PC-9 (cell line): ENCODE measurements around the gene RBM38. TPM values are rescaled to one million over a fixed set of nuclear protein-coding genes. Genes with fewer than 3 reads are reported as not detected.

Experiments used
- BruUV-seq: library from RNA; stranded (reverse); fragments of 400-500 nt; replicated peaks from 2 replicates; lab custom pipeline; 2021; lab: Mats Ljungman, UMichigan
- CTCF ChIA-PET: fragments of 300-600 bp; sonication (Branson Sonifier 250); formaldehyde crosslinking; loops from one replicate; lab custom pipeline; 2022; ENCODE audit warnings: antibody characterized with exemption; lab: Charles Lee
- POLR2A ChIA-PET: fragments of 300-600 bp; sonication (Branson Sonifier 250); formaldehyde crosslinking; loops from one replicate; lab custom pipeline; 2022; ENCODE audit warnings: antibody characterized with exemption; ENCODE audit not compliant: unreplicated experiment; lab: Charles Lee
- DNase-seq, 2 experiments: peaks; one replicate each; pipeline versions ENCODE4 v3.0.0 to v3.0.0-alpha.2; 2015 to 2022; ENCODE audit warnings: mixed read lengths in 1 of 2
- H2AFZ ChIP-seq: fragments of 200-600 bp; sonication (generic); 2 replicates; pipeline ENCODE4 v1.8.1; 2017; ENCODE audit warnings: antibody characterized with exemption
- H3F3A ChIP-seq: fragments of 200-600 bp; sonication (generic); 2 replicates; pipeline ENCODE4 v1.8.1; 2017; ENCODE audit warnings: antibody characterized with exemption, mild to moderate bottlenecking, low read depth; ENCODE audit not compliant: insufficient read depth
- H3K27ac ChIP-seq: fragments of 200-600 bp; sonication (generic); 2 replicates; pipeline ENCODE4 v1.6.1; 2016; ENCODE audit warnings: mixed run types
- H3K27me3 ChIP-seq: fragments of 200-600 bp; sonication (generic); 2 replicates; pipeline ENCODE4 v1.6.1; 2016; ENCODE audit warnings: low read depth, mixed run types; ENCODE audit not compliant: insufficient read depth
- H3K36me3 ChIP-seq: fragments of 200-600 bp; sonication (generic); 2 replicates; pipeline ENCODE4 v1.6.1; 2016; ENCODE audit warnings: low read depth, mixed run types
- H3K4me1 ChIP-seq: fragments of 200-600 bp; sonication (generic); replicated peaks from 2 replicates; pipeline ENCODE4 v1.6.1; 2016; ENCODE audit warnings: mixed run types; ENCODE audit not compliant: insufficient read depth
- H3K4me2 ChIP-seq: fragments of 200-600 bp; sonication (generic); 2 replicates; pipeline ENCODE4 v1.6.1; 2017; ENCODE audit warnings: mixed run types
- H3K4me3 ChIP-seq: fragments of 200-600 bp; sonication (generic); 2 replicates; pipeline ENCODE4 v1.6.1; 2016; ENCODE audit warnings: mixed run types
- H3K79me2 ChIP-seq: fragments of 200-600 bp; sonication (generic); 2 replicates; pipeline ENCODE4 v1.6.1; 2017; ENCODE audit warnings: low read depth, mixed run types
- H3K9me2 ChIP-seq: fragments of 200-600 bp; sonication (generic); 2 replicates; pipeline ENCODE4 v1.8.1; 2017; ENCODE audit warnings: mild to moderate bottlenecking; ENCODE audit not compliant: insufficient read depth
- H3K9me3 ChIP-seq: fragments of 200-600 bp; sonication (generic); 2 replicates; pipeline ENCODE4 v1.8.1; 2016; ENCODE audit warnings: low read depth; ENCODE audit not compliant: insufficient read depth
- H4K20me1 ChIP-seq: fragments of 200-600 bp; sonication (generic); 2 replicates; pipeline ENCODE4 v1.8.1; 2017; ENCODE audit not compliant: insufficient read depth
- CTCF ChIP-seq: fragments of 200-600 bp; sonication (generic); conservative IDR thresholded peaks from 2 replicates; pipeline ENCODE4 v1.6.1; 2017; ENCODE audit warnings: mixed run types, antibody characterized with exemption, mild to moderate bottlenecking, moderate library complexity
- EZH2 ChIP-seq: fragments of 200-600 bp; sonication (generic); IDR thresholded peaks from 2 replicates; pipeline ENCODE4 v1.8.0; 2017; ENCODE audit warnings: antibody characterized with exemption, low read depth
- intact Hi-C: fragments of 100-400 bp; cut with micrococcal nuclease; formaldehyde crosslinking; loops from one replicate; pipeline ENCODE4 v1.10.0; 2022; ENCODE audit not compliant: unreplicated experiment
- total RNA-seq: library from RNA; stranded (reverse); gene quantifications from 2 replicates; pipeline ENCODE4 v1.2.3, GENCODE V29; 2021

The RBM38 gene
- total RNA-seq, 1 experiment from 2014 or later = 25.6 TPM

GRCh38 chr20:57386762-57387161 is 4.4 kb upstream of the RBM38 start:
- no peaks in the 10 kb centered on the region for H3K36me3 ChIP-seq
- H3K4me1 ChIP-seq = peaks cover 6% of the 10 kb centered on the region
- H4K20me1 ChIP-seq = no peaks in the 10 kb centered on the region
- no peak for DNase-seq
- H3K9me3 ChIP-seq = no peaks in the 10 kb centered on the region
- CTCF ChIA-PET = interaction anchor here (0.5 kb wide), 1 partner anchor 808 kb away, joined by 3 read pairs; no protein-coding TSS in a partner anchor
- no peak overlapping the region for H3K4me2 ChIP-seq
- no peaks in the 10 kb centered on the region for H3K79me2 ChIP-seq
- no TSS peak for BruUV-seq
- H3K4me3 ChIP-seq = no peak overlapping the region
- POLR2A ChIA-PET = no interaction called here
- no peak overlapping the region for H2AFZ ChIP-seq
- H3K9me2 ChIP-seq = no peaks in the 10 kb centered on the region
- no peak for TF ChIP-seq EZH2
- no peak for TF ChIP-seq CTCF
- no peak overlapping the region for H3K27ac ChIP-seq
- H3K27me3 ChIP-seq = no peaks in the 10 kb centered on the region
- H3F3A ChIP-seq = peaks cover 13% of the 10 kb centered on the region; the same call in 1 of the 2 replicates
- intact Hi-C loops = no loop called here

GRCh38 chr20:57387463-57387862 is 3.7 kb upstream of the RBM38 start:
- H3K36me3 ChIP-seq = no peaks in the 10 kb centered on the region
- H4K20me1 ChIP-seq = 0 out of 2 replicates have a peak, but pooled peaks cover 2% of the 10 kb centered on the region
- intact Hi-C loops = no loop called here
- H3K4me1 ChIP-seq = peaks cover 11% of the 10 kb centered on the region
- BruUV-seq = no TSS peak
- no peaks in the 10 kb centered on the region for H3K9me3 ChIP-seq
- H2AFZ ChIP-seq = no peak overlapping the region
- CTCF ChIA-PET = interaction anchor here (0.5 kb wide), 1 partner anchor 807 kb away, joined by 3 read pairs; no protein-coding TSS in a partner anchor
- H3K27me3 ChIP-seq = no peaks in the 10 kb centered on the region
- no peak for TF ChIP-seq EZH2
- no peak for TF ChIP-seq CTCF
- H3K4me3 ChIP-seq = no peak overlapping the region
- no peaks in the 10 kb centered on the region for H3K9me2 ChIP-seq
- no peak for DNase-seq
- H3K79me2 ChIP-seq = no peaks in the 10 kb centered on the region
- peaks cover 13% of the 10 kb centered on the region; the same call in 1 of the 2 replicates for H3F3A ChIP-seq
- POLR2A ChIA-PET = no interaction called here
- no peak overlapping the region for H3K27ac ChIP-seq
- no peak overlapping the region for H3K4me2 ChIP-seq

GRCh38 chr20:57387945-57388371 is 3.2 kb upstream of the RBM38 start:
- ChIA-PET CTCF (no interaction called here), POLR2A (no interaction called here)
- Histone ChIP-seq H3K36me3 (no peaks in the 10 kb centered on the region), H3K4me1 (peaks cover 12% of the 10 kb centered on the region), H4K20me1 (0 out of 2 replicates have a peak, but pooled peaks cover 7% of the 10 kb centered on the region), H3K4me2 (no peak overlapping the region), H3K27me3 (no peaks in the 10 kb centered on the region), H3K9me2 (no peaks in the 10 kb centered on the region), H3K9me3 (no peaks in the 10 kb centered on the region), H3K79me2 (no peaks in the 10 kb centered on the region), H3F3A (peaks cover 13% of the 10 kb centered on the region; the same call in 1 of the 2 replicates), H3K27ac (no peak overlapping the region), H2AFZ (no peak overlapping the region), H3K4me3 (no peak overlapping the region)
- no TSS peak for BruUV-seq
- DNase-seq = no peak
- intact Hi-C loops = no loop called here
- no peak for TF ChIP-seq EZH2
- TF ChIP-seq CTCF = no peak
